Bronchial smooth muscle cell (primary cell): Measurements from ENCODE around the gene PRKX. TPM values are rescaled to one million over a fixed set of nuclear protein-coding genes. Genes with fewer than 3 reads are reported as not detected.

Source experiments
- total RNA-seq: library from RNA; depleted of rRNA; stranded (reverse); fragments of >200 nt; gene quantifications from 2 replicates; pipeline ENCODE4 v1.2.1, GENCODE V29; 2014

The PRKX gene
- 6.5 and 7.6 TPM in 2 replicates for total RNA-seq

DNA sequence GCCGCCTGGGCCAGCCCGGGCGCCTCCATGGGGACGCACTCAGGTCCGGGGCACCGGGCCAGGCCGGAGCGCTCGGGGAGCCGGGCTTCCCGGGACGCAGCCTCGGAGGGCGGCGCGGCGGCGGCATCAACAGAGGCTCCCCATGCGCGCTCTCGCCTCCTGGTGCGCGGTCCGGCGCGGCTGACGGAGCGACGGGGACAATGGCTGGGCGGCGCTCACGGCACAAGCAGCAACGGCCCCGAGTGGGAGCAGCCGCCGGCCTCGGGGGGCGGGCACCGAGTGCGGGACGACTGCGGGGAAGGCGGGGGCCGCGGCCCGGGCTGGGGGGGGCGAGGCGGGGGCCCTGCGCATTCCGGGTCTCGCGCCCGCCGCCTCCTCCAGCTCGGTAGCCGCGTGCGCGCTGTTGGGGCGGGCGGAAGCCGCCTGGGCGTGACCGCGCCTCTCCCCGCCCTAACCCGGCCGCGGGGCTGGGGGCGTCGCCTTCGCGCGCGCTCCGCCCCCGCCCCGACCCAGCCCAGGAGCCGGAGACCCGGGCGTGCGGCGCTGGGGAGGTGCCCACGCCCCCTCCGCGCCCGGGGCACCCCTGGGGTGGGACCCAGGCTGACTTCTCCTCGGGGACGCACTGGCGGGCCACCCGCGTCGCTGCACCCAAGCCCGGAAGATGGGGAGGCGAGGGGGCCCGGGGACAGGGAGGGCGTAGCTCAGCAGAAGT, at the start of gene PRKX:
TSS of gene PRKX (minus strand) at position 425 of the 712 bp plus-strand sequence. CDS start at position 29, 396 bp downstream.

